GM19238 (cell line): ENCODE measurements around the gene GRHL1.

ENCODE experiments used
- DNase-seq: peaks from one replicate; pipeline ENCODE4 v3.0.0; 2011; ENCODE audit warnings: low spot score; ENCODE audit not compliant: insufficient read length

Gene GRHL1

GRCh38 chr2:9993488-9994165, 42.1 kb downstream of the GRHL1 start:
- no peak for DNase-seq

GRCh38 chr2:9994462-9994861, 43.0 kb downstream of the GRHL1 start:
- DNase-seq = no peak

DNA sequence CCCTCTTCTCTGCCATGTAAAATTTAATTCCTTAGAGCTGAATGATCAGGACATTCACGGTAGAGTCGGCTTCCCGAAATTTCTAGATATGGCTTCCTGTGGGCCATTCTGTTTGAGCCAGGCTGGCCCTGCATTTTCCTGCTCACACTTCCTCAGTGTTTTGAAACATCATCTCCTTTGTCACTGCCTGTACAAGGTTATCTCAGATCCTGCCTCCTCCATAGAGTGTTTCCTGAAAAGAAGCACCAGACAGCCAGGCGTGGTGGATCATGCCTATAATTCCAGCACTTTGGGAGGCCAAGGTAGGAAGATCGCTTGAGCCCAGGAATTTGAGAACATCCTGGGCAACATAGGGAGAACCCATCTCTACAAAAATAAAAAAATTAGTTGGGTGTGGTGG, 43.6 kb downstream of the GRHL1 start:
- no peak for DNase-seq

DNA sequence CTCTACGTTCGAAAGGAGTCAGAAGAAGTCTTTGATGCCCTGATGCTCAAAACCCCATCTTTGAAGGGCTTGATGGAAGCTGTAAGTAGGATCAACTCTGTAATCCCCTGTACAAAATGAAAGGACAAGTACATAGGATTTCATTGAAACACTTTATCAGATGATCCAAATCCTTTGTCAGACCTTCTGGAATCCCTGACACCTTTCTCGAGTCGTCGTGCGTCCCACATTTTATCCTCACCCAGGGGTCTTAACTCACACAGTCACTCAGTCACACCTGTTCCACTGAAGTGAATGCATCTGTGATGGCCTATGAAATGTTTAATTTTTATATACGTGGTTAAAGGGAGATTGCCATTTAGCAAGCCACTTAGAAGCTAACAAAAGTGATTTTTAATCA, 44.8 kb downstream of the GRHL1 start:
- no peak for DNase-seq

DNA sequence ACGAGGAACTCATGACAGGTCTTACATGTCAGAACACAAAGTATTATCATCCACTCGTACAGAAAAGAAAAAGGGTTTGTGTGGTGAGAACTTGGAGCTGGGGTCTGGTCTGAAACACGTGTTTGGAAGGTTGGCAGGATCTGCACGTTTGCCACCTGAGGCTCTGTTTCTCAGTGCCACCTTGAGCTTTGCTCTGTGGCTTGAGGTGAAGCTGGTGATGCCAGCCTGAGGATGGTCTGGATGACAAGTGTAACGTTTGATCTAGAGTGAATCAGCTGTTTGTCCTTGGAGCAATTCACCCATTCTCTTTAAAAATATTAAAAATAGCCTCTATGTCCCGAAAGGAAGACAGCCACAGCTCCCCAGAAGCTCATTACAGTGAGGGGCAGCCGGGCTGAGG, 46.4 kb downstream of the GRHL1 start:
- DNase-seq = no peak

DNA sequence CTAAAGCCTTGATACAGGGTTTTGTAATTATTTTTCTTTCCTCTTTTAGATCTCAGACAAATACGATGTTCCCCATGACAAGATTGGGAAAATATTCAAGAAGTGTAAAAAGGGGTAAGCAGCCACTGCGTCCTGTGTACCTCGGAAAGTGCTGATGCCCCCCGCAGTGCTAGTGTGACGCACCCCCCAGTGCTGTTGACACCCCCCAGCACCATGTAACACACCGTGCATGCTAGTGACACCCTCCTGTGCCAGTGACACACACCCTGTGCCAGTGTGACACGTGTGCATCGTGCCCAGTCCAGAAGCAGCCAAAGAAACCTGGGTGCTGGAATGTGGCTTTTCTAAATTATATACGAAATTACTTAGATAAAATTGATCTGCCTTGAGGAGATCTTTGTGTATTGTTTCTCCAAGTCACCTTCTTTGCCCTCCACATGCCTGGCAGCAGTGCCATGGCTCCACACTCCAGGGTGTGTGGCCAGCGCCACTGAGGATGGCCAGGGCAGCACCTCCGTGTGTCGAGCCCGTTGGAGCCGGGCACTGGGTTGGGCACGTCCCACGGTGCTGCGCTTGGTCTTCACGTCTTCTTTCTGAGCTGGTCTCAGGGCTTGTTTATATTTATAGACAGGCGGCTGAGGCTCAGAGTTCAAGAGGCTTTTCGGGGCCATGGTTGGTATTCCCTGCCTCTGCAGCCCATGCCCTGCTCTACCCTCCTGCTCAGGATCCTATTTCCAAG, 47.6 kb downstream of the GRHL1 start:
- no peak for DNase-seq

GRCh38 chr2:9999693-10000092, 48.2 kb downstream of the GRHL1 start:
- DNase-seq = no peak

DNA sequence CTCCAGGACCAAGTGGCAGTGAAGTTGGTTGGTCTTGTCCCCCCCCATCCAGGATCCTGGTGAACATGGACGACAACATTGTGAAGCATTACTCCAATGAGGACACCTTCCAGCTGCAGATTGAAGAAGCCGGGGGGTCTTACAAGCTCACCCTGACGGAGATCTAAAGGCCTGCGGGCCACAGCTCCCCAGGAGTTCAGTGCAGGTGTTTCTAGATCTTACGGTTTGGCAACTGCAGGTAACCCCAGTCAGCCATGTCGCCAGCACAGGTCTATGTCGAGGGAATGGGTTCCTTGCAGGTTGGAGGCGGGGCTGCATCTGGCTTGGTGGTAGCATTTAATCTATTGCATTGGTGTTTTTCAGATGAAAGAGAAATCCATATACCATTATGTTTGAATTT, 49.0 kb downstream of the GRHL1 start:
- DNase-seq = no peak

- DNase-seq = no peak
Observed at GRCh38 chr2:10001586-10001985, 50.1 kb downstream of the GRHL1 start.

DNA sequence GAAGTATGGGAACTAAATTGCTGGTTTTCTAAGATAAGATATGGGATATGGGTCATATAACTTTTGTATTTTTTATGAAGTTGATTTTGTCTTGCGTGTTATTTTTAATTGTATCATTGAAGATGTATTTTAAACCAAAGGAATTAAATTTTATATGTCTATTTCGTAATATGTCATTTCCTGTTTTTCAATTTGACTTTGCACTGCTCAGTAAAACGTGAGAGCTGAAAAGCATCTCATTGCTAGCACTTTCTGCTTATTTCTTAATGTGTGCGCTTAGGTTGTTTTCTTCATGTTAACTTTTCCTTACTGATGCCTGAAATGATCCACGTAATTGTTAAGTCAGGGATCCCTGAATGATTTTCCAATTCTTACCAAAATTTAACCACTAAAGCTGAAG, 50.6 kb downstream of the GRHL1 start:
- DNase-seq = no peak

- DNase-seq = no peak
Observed at GRCh38 chr2:10002681-10003080, 51.2 kb downstream of the GRHL1 start.

DNA sequence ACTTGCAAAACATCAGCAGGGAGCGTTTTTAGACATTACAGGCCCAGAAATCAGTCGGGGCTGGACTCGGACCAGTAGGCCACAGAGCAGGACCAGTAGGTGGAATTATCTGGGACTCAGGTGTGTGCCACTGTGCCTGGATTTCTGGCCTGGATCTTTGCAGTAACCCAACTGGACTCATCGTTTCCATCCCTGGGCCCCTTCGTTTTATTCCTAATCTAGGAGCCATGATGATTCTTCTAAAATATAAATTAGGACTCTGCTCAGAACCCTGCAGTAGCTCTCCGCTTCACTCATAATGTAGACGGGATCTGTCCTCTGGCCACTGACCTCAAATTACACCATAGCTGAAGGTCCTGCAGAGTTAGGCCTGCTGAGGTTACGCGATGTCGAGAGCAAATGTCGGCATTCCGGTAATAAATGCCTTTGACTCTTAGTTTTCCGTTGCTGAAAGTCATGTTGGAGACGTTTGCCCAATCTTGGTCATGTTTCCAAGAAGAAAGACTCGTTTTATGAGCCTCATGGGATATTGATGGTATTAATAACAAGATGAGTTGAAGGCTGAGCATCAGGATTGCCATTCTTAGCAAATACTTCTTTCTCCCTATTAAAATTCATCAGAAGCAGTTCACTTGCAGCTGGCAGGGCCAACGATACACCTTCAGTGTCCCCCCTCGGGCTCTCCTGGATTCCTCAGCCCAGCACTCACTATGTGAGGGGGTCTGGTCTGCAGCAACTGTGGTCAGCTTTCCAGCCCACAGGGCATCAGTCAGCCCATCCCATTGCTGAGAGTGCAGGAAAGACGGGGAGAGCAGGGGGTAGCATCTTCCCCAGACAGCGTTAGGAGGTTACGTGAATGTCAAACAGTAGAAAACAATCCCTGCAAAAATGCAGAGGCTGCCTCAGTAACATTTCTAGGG, 52.0 kb downstream of the GRHL1 start:
- no peak for DNase-seq

DNA sequence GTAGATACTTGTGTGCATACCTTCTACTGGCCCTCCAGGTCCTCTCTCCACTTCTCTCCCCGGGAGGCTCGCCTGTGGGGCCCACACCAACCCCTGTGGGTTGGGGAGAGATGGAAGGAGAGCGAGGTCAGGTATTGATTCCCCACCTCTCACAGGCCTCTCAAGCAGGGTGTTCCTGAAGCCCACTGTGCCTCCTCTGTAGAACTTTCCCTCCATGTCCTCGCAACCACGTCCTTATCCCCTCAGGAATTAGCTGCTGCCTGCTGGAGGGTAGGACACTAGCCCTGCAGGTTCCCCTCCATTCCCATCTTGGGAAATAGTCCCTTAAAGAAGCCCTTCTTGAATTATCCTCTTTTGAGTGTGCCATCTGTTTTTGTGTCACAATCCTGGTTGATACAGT, 52.9 kb downstream of the GRHL1 start:
- DNase-seq = no peak

- DNase-seq = no peak
Observed at GRCh38 chr2:10004836-10005235, 53.3 kb downstream of the GRHL1 start.

DNA sequence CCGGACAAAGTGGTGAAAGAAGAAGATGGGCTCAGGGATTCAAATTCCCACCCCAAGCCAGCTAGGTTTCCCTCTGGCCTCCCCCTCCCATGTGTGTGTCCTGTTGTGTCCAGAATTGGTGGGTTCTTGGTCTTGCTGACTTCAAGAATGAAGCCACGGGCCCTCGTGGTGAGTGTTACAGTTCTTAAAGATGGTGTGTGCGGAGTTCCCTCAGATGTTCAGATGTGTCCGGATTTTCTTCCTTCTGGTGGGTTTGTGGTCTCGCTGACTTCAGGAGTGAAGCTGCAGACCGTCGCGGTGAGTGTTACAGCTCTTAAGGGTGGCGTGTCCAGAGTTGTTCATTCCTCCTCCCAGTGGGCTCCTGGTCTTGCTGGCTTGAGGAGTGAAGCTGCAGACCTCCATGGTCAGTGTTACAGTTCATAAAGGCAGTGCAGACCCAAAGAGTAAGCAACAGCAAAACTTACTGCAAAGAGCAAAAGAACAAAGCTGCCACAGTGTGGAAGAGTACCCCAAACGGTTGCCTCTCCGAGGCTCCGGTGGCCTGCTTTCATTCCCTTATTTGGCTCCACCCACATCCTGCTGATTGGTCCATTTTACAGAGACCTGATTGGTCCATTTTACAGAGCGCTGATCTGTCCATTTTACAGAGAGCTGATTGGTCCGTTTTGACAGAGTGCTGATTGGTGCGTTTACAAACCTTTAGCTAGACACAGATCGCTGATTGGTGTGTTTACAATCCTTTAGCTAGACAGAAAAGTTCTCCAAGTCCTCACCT, 54.2 kb downstream of the GRHL1 start:
- no peak for DNase-seq

DNA sequence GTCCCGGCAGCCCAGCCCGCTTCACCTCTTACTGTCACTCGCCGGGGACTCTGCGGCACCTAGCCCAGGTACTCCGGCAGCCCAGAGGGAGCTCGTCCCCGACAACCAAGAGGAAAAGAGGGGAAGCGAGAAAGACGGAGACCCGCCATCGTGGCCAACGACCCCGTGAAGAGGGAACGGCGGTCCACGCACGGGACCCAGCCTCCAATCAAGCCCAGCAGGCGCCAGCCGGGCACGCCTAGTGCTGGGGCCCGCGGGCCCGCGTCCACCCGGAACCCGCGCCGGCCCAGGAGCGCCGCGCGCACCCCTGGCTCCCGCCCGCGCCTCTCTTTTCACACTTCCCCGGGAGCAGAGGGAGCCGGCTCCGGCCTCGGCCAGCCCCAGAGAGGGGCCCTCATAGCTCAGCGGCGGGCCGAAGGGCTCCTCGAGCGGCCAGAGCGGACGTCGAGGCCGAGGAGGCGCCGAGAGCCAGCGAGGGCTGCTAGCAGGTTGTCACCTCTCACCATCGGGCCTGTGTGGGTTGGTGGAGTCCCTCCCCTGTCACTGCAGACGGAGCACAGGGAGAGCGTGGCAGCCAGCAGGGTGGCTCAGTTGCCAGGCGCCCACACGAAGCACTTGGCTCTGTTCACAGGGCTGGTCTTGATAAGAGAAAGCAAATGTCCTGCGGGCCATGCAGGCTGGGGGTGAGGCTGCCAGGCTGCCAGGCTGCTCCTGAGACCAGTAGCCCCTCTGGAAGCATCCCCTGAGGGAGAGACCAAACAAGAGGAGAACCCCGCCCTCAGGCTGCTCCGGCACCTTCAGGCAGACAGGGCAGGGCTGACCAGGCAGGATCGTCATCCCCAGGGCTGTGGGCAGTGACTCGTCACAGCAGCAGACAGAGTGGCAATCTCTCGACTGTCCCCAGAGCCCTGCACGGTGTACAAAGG, 55.0 kb downstream of the GRHL1 start:
- no peak for DNase-seq

GRCh38 chr2:10007435-10007834, 55.9 kb downstream of the GRHL1 start:
- no peak for DNase-seq

DNA sequence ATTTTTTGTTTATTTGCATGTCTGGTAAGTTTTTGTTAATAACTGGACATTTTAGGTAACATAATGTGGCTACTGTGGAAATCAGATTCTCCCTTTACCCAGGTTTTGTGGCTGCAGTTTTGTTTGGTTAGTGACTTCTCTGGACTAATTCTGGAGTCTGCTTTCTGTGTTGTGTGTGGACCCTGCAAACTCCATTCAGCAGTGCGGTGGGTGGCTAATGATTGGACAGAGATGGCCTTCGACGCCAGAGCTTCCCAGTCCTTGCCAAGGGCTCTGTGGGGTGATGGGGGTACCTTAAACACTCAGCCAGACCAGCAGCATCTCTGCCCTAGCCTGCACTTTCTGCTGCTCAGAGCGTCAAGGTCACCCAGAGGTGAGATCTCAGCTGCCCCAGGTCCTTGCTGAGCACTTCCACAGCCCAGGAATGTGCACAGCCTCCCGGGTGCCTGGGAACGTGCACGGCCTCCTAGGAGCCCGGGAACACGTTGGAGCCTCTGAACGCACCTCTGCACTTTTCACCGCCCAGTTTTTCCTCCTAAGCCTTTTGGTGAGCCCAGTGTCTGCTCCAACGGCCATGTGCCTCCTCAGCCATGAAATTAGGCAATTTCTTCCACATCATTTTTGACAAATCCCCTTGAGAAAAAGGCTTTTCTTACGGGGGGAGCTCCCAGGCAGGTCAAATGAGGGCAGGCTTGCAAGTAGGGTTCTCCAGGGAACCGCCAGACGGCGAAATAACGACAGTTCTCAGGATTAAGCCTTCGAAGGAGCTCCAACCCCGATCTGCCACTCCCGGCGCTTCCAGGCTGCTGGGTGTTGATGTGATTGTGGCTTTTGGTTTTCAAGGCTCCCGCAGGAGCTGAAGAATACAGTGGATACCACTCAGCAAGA, 56.7 kb downstream of the GRHL1 start:
- DNase-seq = no peak

- no peak for DNase-seq
Observed at GRCh38 chr2:10008809-10009176, 57.3 kb downstream of the GRHL1 start.
